K562 (cell line): ENCODE data around the gene KCNN4. TPM values are rescaled to one million over a fixed set of nuclear protein-coding genes. Genes with fewer than 3 reads are reported as not detected.
A peak's percentile ranks its signal among the peaks of the same experiment; 100 is the strongest.

Experiments used
- BHLHE40 ChIP-seq: IDR thresholded peaks from 2 replicates; pipeline ENCODE4 v1.6.1; 2011; ENCODE audit warnings: low read length, improper control_type of control experiment
- CBX3 ChIP-seq, 2 experiments: IDR thresholded peaks; 1 replicate in 1 of 2; 2 replicates in 1 of 2; pipeline ENCODE4 v1.6.1; 2012; ENCODE audit warnings: inconsistent platforms in 2 of 2, low read length in 2 of 2, borderline replicate concordance in 1 of 2, control low read depth in 1 of 2
- CTBP1 ChIP-seq: fragments of 450-650 bp; IDR thresholded peaks from 2 replicates; pipeline ENCODE4 v1.6.1; 2016; ENCODE audit warnings: borderline replicate concordance
- CTCFL ChIP-seq: IDR thresholded peaks from 2 replicates; pipeline ENCODE4 v1.6.1; 2011; ENCODE audit warnings: borderline replicate concordance, low read depth, mild to moderate bottlenecking, moderate library complexity, low read length; ENCODE audit not compliant: insufficient read depth, poor library complexity, severe bottlenecking
- ESRRB ChIP-seq: fragments of 250-450 bp; sonication (Bioruptor Pico); IDR thresholded peaks from 2 replicates; pipeline ENCODE4 v1.5.0; 2020; ENCODE audit warnings: mild to moderate bottlenecking, moderate library complexity, borderline replicate concordance
- ETV5 ChIP-seq: sonication (generic); formaldehyde crosslinking; IDR thresholded peaks from 2 replicates; pipeline ENCODE4 v1.4.0; 2020; ENCODE audit warnings: low read depth, mild to moderate bottlenecking, missing genetic modification reagents
- FOXJ2 ChIP-seq: fragments of 200-800 bp; sonication (Bioruptor generic); IDR thresholded peaks from 2 replicates; pipeline ENCODE4 v1.6.1; 2016; ENCODE audit warnings: missing genetic modification characterization, missing compliant biosample characterization
- HDAC1 ChIP-seq, 2 experiments: fragments of 450-650 bp; IDR thresholded peaks; 2 replicates each; pipeline ENCODE4 v1.6.1; 2016 to 2017; ENCODE audit warnings: inconsistent platforms in 1 of 2, mild to moderate bottlenecking in 1 of 2, moderate library complexity in 1 of 2
- HMBOX1 ChIP-seq: sonication (generic); IDR thresholded peaks from 2 replicates; pipeline ENCODE4 v1.6.1; 2016
- IRF2 ChIP-seq: sonication (generic); formaldehyde crosslinking; IDR thresholded peaks from 2 replicates; pipeline ENCODE4 v1.8.1; 2022; ENCODE audit warnings: mild to moderate bottlenecking, missing genetic modification reagents
- KAT2B ChIP-seq: IDR thresholded peaks from one replicate; pipeline ENCODE4 v1.6.1; 2012; ENCODE audit warnings: low read depth, mild to moderate bottlenecking, control low read depth, inconsistent platforms, low read length, moderate library complexity
- KDM2B ChIP-seq: fragments of 250-450 bp; sonication (Bioruptor Pico); IDR thresholded peaks from 2 replicates; pipeline ENCODE4 v1.8.0; 2021; ENCODE audit warnings: mild to moderate bottlenecking, moderate library complexity
- MCM3 ChIP-seq: fragments of 450-650 bp; IDR thresholded peaks from 2 replicates; pipeline ENCODE4 v1.6.1; 2016
- NFIC ChIP-seq: fragments of 450-650 bp; IDR thresholded peaks from 2 replicates; pipeline ENCODE4 v1.6.1; 2017; ENCODE audit warnings: mild to moderate bottlenecking, inconsistent platforms
- NR3C1 ChIP-seq: sonication (generic); formaldehyde crosslinking; IDR thresholded peaks from 2 replicates; pipeline ENCODE4 v1.8.1; 2022; ENCODE audit warnings: missing genetic modification reagents
- NUFIP1 ChIP-seq: fragments of 450-650 bp; IDR thresholded peaks from 2 replicates; pipeline ENCODE4 v1.6.1; 2018; ENCODE audit not compliant: partially characterized antibody
- PML ChIP-seq: IDR thresholded peaks from 2 replicates; pipeline ENCODE4 v1.6.1; 2012; ENCODE audit warnings: low read length, inconsistent platforms
- SOX6 ChIP-seq: fragments of 450-650 bp; IDR thresholded peaks from 2 replicates; pipeline ENCODE4 v1.6.1; 2014; ENCODE audit warnings: mild to moderate bottlenecking
- TBL1XR1 ChIP-seq, 2 experiments: IDR thresholded peaks; 2 replicates each; pipeline ENCODE4 v1.6.1; 2012; ENCODE audit warnings: improper control_type of control experiment in 2 of 2, low read length in 2 of 2, mild to moderate bottlenecking in 1 of 2
- TBP ChIP-seq: optimal IDR thresholded peaks from 2 replicates; pipeline ENCODE3; 2011; ENCODE audit warnings: low read depth, low read length, improper control_type of control experiment
- THRA ChIP-seq: fragments of 450-650 bp; IDR thresholded peaks from 2 replicates; pipeline ENCODE4 v1.6.1; 2017; ENCODE audit warnings: mild to moderate bottlenecking, moderate library complexity
- ZKSCAN3 ChIP-seq: fragments of 250-450 bp; sonication (Bioruptor Pico); IDR thresholded peaks from 2 replicates; pipeline ENCODE4 v1.4.0; 2020
- ZKSCAN8 ChIP-seq: fragments of 200-800 bp; sonication (Bioruptor generic); IDR thresholded peaks from 2 replicates; pipeline ENCODE4 v1.6.1; 2016; ENCODE audit warnings: missing genetic modification characterization, missing compliant biosample characterization
- ZNF24 ChIP-seq: fragments of 450-650 bp; IDR thresholded peaks from 2 replicates; pipeline ENCODE4 v1.6.1; 2016
- ZNF431 ChIP-seq: sonication (generic); formaldehyde crosslinking; IDR thresholded peaks from 2 replicates; pipeline ENCODE4 v1.8.0; 2022; ENCODE audit warnings: mild to moderate bottlenecking, missing genetic modification reagents
- ZNF695 ChIP-seq: fragments of 450-650 bp; formaldehyde crosslinking; IDR thresholded peaks from 2 replicates; pipeline ENCODE4 v1.4.0; 2020; ENCODE audit warnings: mild to moderate bottlenecking, moderate library complexity
- polyA plus RNA-seq, 8 experiments: library from polyadenylated mRNA; depleted of rRNA in 4 of 8; stranded (reverse) in 5 of 8; unstranded in 3 of 8; fragments of >200 nt; fragmentation: Nextera tagmentation in 2 of 8; fragmentation: Illumina TruSeq in 1 of 8; extraction: Ambion mirVana in 2 of 8; extraction: Trizol in 1 of 8; gene quantifications; 2 replicates each; pipeline versions ENCODE4 v1.2.1 to v1.2.3, GENCODE V29; 2011 to 2014; ENCODE audit warnings: inconsistent platforms in 1 of 8, missing spikeins in 1 of 8
- total RNA-seq, 7 experiments: library from RNA; depleted of rRNA in 6 of 7; stranded (reverse); fragments of >200 nt in 6 of 7; fragmentation: Illumina TruSeq in 2 of 7; extraction: Trizol in 2 of 7; gene quantifications; 2 replicates each; pipeline versions ENCODE4 v1.2.1 to v1.2.3, GENCODE V29; 2011 to 2021; ENCODE audit warnings: low replicate concordance in 1 of 7
- TF ChIP-seq, protein P1 (sequence below): fragments of 250-450 bp; sonication (Bioruptor Pico); IDR thresholded peaks from 2 replicates; pipeline ENCODE4 v1.8.0; 2022; ENCODE audit warnings: moderate library complexity, mild to moderate bottlenecking, inconsistent platforms

The KCNN4 gene
- total and polyA plus RNA-seq, 9 of the 15 experiments (the other 6 are each of a cell fraction or from before 2014, with no cell fraction given), result 0.53 to 37.7 (median 25.9) TPM

DNA sequence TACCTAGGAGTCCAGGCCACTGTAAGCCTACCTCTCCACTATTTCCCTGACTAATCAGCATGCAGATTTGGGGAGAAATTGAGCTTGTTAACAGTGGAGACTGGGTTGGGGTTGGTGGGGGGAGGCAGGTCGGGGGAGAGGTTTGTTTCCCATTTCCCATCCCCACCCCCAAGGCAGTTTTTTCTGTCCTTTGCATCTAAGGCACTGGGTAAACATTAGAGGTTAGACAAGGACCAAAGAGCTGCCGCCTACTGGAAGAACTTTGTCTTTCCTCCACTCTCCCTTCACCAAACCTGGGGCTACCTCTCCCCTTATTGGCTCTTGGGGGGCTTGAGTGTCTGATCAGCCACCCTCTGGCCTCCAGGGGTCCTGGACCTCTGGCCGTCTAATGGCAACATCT is 953 bp downstream of the KCNN4 start (continued):
- TF ChIP-seq PML (no peak), FOXJ2 (tag) (no peak), ZNF24 (no peak), HMBOX1 (peak; percentile 56), ZKSCAN8 (CRISPR knock-in tag) (no peak), CBX3 (IDR thresholded peaks at IDR 0.05; ENCODE audit: borderline replicate concordance in 1 of 2, low read length in 2 of 2) (no peak), ETV5 (CRISPR knock-in tag) (no peak), MCM3 (no peak), KAT2B (no peak), TBP (peak; percentile 23), BHLHE40 (no peak; the same call in 1 of the 2 replicates), ZKSCAN3 (CRISPR knock-in tag) (no peak), ZNF431 (CRISPR knock-in tag) (no peak), KDM2B (CRISPR knock-in tag) (no peak), CTCFL (peak; percentile 48), NFIC (no peak), NR3C1 (no peak), THRA (no peak), HDAC1 (IDR thresholded peaks at IDR 0.05) (no peak), NUFIP1 (no peak), IRF2 (no peak), CTBP1 (peak; percentile 44; the same call in 1 of the 2 replicates), ESRRB (CRISPR knock-in tag) (no peak), TBL1XR1 (IDR thresholded peaks at IDR 0.05; ENCODE audit: low read length in 2 of 2) (no peak), SOX6 (no peak), ZNF695 (no peak)
- TF ChIP-seq, protein P1, sequence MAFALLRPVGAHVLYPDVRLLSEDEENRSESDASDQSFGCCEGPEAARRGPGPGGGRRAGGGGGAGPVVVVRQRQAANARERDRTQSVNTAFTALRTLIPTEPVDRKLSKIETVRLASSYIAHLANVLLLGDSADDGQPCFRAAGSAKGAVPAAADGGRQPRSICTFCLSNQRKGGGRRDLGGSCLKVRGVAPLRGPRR (CRISPR knock-in tag), result no peak
